ENCODE results near the gene MCEMP1. TPM values are rescaled to one million over a fixed set of nuclear protein-coding genes. Genes with fewer than 3 reads are reported as not detected.

MCEMP1 gene
- total and polyA plus RNA-seq, 2 of the 13 experiments (the other 11 are each of a cell fraction or from before 2014, with no cell fraction given), result not detected

DNA sequence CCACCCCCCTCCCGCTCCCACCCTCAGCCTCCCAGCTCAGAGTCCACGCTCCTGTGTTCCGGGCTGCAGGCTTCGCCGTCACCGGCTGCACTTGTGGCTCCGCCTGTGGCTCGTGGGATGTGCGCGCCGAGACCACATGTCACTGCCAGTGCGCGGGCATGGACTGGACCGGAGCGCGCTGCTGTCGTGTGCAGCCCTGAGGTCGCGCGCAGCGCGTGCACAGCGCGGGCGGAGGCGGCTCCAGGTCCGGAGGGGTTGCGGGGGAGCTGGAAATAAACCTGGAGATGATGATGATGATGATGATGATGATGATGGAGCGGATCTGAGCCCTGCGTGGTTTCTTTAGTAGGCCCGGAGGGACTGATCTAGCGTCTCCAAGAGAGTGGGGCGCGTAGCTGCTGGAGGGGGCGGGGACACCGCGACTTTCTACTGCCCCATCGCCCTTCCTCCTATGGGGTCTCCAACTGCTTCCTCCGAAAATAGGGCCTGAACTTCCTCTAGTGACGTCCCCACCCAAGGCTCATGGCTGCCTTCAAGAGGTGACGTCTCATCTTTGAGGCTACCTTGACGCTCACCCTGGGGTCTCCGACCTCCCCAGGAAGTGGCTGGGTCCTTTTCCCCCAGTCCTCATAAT lies 6.6 kb upstream of the MCEMP1 start:
- no peak for TF ChIP-seq RBAK (CRISPR knock-in tag; IDR thresholded peaks at IDR 0.05)
- no peak for TF ChIP-seq PRPF4 (IDR thresholded peaks at IDR 0.05; ENCODE audit: low read depth, low read length, poor library complexity, severe bottlenecking)
- TF ChIP-seq THYN1 (CRISPR knock-in tag; IDR thresholded peaks at IDR 0.05; ENCODE audit: borderline replicate concordance, low read depth), result no peak
- TF ChIP-seq GATA4 (IDR thresholded peaks at IDR 0.05; ENCODE audit: borderline replicate concordance, low read depth), result no peak
- TF ChIP-seq, protein P1, sequence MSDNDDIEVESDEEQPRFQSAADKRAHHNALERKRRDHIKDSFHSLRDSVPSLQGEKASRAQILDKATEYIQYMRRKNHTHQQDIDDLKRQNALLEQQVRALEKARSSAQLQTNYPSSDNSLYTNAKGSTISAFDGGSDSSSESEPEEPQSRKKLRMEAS (IDR thresholded peaks at IDR 0.05), result 0 out of 2 replicates have a peak, but pooled peaks have one; percentile 23
- no peak for TF ChIP-seq KLF12 (CRISPR knock-in tag; IDR thresholded peaks at IDR 0.05; ENCODE audit: borderline replicate concordance)
- TF ChIP-seq ZNF570 (CRISPR knock-in tag; IDR thresholded peaks at IDR 0.05; ENCODE audit: borderline replicate concordance), result no peak
- TF ChIP-seq ASH2L (IDR thresholded peaks at IDR 0.05; ENCODE audit: insufficient read length, low read depth, low read length), result no peak
- TF ChIP-seq CC2D1A (CRISPR knock-in tag; IDR thresholded peaks at IDR 0.05), result no peak
- TF ChIP-seq, protein P2, sequence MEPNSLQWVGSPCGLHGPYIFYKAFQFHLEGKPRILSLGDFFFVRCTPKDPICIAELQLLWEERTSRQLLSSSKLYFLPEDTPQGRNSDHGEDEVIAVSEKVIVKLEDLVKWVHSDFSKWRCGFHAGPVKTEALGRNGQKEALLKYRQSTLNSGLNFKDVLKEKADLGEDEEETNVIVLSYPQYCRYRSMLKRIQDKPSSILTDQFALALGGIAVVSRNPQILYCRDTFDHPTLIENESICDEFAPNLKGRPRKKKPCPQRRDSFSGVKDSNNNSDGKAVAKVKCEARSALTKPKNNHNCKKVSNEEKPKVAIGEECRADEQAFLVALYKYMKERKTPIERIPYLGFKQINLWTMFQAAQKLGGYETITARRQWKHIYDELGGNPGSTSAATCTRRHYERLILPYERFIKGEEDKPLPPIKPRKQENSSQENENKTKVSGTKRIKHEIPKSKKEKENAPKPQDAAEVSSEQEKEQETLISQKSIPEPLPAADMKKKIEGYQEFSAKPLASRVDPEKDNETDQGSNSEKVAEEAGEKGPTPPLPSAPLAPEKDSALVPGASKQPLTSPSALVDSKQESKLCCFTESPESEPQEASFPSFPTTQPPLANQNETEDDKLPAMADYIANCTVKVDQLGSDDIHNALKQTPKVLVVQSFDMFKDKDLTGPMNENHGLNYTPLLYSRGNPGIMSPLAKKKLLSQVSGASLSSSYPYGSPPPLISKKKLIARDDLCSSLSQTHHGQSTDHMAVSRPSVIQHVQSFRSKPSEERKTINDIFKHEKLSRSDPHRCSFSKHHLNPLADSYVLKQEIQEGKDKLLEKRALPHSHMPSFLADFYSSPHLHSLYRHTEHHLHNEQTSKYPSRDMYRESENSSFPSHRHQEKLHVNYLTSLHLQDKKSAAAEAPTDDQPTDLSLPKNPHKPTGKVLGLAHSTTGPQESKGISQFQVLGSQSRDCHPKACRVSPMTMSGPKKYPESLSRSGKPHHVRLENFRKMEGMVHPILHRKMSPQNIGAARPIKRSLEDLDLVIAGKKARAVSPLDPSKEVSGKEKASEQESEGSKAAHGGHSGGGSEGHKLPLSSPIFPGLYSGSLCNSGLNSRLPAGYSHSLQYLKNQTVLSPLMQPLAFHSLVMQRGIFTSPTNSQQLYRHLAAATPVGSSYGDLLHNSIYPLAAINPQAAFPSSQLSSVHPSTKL (CRISPR knock-in tag; IDR thresholded peaks at IDR 0.05), result no peak
- TF ChIP-seq ZNF510 (CRISPR knock-in tag; IDR thresholded peaks at IDR 0.05; ENCODE audit: low read depth), result no peak
- TF ChIP-seq, protein P3, sequence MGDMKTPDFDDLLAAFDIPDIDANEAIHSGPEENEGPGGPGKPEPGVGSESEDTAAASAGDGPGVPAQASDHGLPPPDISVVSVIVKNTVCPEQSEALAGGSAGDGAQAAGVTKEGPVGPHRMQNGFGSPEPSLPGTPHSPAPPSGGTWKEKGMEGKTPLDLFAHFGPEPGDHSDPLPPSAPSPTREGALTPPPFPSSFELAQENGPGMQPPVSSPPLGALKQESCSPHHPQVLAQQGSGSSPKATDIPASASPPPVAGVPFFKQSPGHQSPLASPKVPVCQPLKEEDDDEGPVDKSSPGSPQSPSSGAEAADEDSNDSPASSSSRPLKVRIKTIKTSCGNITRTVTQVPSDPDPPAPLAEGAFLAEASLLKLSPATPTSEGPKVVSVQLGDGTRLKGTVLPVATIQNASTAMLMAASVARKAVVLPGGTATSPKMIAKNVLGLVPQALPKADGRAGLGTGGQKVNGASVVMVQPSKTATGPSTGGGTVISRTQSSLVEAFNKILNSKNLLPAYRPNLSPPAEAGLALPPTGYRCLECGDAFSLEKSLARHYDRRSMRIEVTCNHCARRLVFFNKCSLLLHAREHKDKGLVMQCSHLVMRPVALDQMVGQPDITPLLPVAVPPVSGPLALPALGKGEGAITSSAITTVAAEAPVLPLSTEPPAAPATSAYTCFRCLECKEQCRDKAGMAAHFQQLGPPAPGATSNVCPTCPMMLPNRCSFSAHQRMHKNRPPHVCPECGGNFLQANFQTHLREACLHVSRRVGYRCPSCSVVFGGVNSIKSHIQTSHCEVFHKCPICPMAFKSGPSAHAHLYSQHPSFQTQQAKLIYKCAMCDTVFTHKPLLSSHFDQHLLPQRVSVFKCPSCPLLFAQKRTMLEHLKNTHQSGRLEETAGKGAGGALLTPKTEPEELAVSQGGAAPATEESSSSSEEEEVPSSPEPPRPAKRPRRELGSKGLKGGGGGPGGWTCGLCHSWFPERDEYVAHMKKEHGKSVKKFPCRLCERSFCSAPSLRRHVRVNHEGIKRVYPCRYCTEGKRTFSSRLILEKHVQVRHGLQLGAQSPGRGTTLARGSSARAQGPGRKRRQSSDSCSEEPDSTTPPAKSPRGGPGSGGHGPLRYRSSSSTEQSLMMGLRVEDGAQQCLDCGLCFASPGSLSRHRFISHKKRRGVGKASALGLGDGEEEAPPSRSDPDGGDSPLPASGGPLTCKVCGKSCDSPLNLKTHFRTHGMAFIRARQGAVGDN (CRISPR knock-in tag; IDR thresholded peaks at IDR 0.05), result peak; percentile 38
- no peak for TF ChIP-seq MEIS1 (CRISPR knock-in tag; IDR thresholded peaks at IDR 0.05; ENCODE audit: borderline replicate concordance)
- TF ChIP-seq, protein P4, sequence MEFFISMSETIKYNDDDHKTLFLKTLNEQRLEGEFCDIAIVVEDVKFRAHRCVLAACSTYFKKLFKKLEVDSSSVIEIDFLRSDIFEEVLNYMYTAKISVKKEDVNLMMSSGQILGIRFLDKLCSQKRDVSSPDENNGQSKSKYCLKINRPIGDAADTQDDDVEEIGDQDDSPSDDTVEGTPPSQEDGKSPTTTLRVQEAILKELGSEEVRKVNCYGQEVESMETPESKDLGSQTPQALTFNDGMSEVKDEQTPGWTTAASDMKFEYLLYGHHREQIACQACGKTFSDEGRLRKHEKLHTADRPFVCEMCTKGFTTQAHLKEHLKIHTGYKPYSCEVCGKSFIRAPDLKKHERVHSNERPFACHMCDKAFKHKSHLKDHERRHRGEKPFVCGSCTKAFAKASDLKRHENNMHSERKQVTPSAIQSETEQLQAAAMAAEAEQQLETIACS (CRISPR knock-in tag; IDR thresholded peaks at IDR 0.05), result peak; percentile 67
- intact Hi-C loops (cut with micrococcal nuclease; ENCODE audit: unreplicated experiment), result no loop called here
- peaks cover 0 to 25% of the 10 kb centered on the region in 2 experiments; a peak in 1 of 5 replicates for H3K27me3 ChIP-seq (ENCODE audit: control insufficient read depth in 1 of 2, insufficient read depth in 2 of 2, low read length in 2 of 2)
- ChIA-PET CTCF (ENCODE audit: low intra/inter-chr PET ratio, low total read pairs) (no interaction called here), POLR2A (no interaction called here)
- no peaks in the 10 kb centered on the region for H3K36me3 ChIP-seq (replicated peaks in 1 of 2; ENCODE audit: control insufficient read depth in 1 of 2, insufficient read depth in 2 of 2, low read length in 2 of 2)
- FAIRE-seq, result no peak
- no peaks in the 10 kb centered on the region for H4K20me1 ChIP-seq (ENCODE audit: insufficient read depth, low read length)
- peak overlapping the region in 1 of 3 experiments; percentile 23; a peak in 1 of 6 replicates for H3K4me3 ChIP-seq (replicated peaks in 1 of 3; ENCODE audit: insufficient read depth in 1 of 3, low read depth in 2 of 3, low read length in 3 of 3)
- no peak for DNase-seq (ENCODE audit: low spot score)
- no peak overlapping the region for H3K27ac ChIP-seq (ENCODE audit: extremely low read length, insufficient read depth, low read length)
- no TSS peak for BruUV-seq (replicated peaks)
- peak; percentile 18; the same call in 2 of the 3 replicates for ATAC-seq
- H3K79me2 ChIP-seq (ENCODE audit: insufficient read depth, low read length), result no peaks in the 10 kb centered on the region
- no peaks in the 10 kb centered on the region for H3K9me3 ChIP-seq (ENCODE audit: low read length)
- in situ Hi-C loops (cut with HindIII; ENCODE audit: extremely low pct_ligation_motif_present, low pct_unique_long_range_greater_than_20kb), result no loop called here
- no peak overlapping the region for H2AFZ ChIP-seq (ENCODE audit: low read length)
- no peaks in the 10 kb centered on the region for H3K4me1 ChIP-seq (ENCODE audit: insufficient read depth, low read length)
- WGBS (ENCODE audit: low lambda C conversion rate), result 50% methylated on average over 4 of the region's 43 CpGs
- H3K4me2 ChIP-seq (ENCODE audit: low read depth, low read length), result peak overlapping the region; percentile 57
- H3K9ac ChIP-seq (ENCODE audit: insufficient read depth, low read depth, low read length), result no peak overlapping the region

Data from HepG2 (cell line).